Measurements from ENCODE around the gene TTLL11.
"Not testable (repeated sequence)": the region's sequence is repeated elsewhere in the genome, so short reads cannot be mapped to it uniquely, and the experiment has no call there.

TTLL11 gene

DNA sequence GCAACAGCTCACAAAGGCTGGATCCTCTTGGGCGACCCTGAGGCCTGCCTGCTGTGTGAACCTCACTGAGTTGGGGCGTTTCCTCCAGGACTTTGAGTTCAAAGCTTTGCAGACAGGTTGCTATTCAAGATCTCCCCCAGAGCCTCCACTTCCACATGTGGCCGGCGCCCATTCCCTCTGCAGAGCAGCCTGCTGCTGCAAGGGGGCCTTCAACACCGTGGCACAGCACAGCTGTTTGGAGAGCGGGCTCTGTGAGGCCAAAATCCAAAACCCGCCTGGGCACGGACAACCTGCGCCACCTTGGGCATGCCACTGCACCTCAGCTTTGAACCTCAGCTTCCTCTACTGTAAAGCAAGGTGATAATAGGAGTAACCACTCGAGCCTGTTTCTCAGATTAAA lies 281.4 kb downstream of the TTLL11 start:
- in situ Hi-C loops (cut with MboI; ENCODE audit: low sequenced_read_pairs) = no loop called here

DNA sequence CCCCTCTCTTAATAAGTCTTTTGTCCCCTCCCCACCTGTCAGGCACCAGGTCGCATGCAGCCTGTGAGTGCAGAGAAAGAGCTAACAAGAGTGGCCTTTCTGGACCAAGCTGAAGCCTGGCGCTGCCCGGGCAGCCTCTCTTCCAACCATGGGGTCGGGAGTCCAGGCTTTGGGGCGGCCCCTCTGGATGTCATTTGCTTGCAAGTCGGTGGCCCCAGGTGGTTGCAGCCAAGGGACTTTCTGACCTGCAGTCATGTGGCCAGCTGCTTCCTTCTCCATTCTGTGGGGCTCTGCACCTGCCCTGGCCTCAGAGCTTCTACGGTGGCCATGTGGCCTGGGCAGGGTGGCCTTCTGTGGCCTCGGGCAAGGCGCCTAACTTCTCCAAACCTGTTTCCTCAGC lies 282.0 kb downstream of the TTLL11 start:
- in situ Hi-C loops (cut with MboI; ENCODE audit: low sequenced_read_pairs) = no loop called here

DNA sequence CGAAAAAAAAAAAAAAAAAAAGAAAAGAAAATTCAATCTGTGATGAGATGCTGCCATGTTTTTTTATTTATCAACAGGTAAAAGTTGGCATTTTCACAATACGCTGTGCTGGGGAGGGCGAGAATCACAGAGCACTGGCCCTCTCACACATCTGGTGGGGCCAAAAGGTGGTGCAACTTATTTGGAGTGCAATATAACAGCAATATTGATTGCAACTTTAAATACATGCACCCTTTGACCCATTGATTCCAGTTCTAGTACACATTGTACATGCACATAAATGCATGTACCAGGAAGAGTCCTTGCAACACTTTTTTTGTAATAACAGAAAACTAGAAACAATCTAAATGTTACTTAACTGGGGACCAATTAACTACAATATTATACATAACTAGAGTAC lies 282.6 kb downstream of the TTLL11 start:
- in situ Hi-C loops (cut with MboI; ENCODE audit: low sequenced_read_pairs) = no loop called here

DNA sequence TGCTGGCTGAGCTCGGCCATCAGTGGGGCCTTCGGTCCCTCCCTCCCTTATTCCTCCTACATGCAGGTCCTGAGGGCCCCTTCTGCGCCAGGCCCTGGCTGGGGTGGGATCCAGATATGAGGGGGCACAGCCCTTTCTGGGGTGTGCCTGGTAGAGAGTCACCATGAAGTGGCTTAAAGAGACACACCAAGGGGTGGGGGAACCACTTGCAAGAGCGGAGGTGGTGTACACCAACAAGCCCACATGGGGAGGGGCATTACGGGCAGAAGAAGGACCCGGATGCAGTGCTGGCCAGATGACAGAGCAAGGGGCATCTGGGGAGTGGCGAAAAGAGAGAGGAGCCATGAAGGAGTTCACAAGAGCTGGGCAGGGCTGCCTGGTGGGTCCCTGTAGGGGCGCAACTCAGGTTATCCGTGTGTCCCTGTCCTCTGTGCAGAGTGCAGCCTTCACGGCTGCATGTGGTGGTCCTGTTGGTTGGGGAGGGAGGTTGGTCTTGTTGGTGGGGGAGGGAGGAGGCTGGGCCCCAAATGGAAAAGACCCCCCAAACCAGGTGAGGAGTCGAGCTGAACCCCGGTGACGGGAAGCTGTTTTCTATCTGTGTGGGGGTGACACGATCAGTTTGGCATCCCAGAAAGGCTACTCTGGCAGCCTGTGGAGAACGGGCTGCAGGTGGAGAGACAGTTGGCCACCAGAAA lies 283.6 kb downstream of the TTLL11 start:
- in situ Hi-C loops (cut with MboI; ENCODE audit: low sequenced_read_pairs) = no loop called here

DNA sequence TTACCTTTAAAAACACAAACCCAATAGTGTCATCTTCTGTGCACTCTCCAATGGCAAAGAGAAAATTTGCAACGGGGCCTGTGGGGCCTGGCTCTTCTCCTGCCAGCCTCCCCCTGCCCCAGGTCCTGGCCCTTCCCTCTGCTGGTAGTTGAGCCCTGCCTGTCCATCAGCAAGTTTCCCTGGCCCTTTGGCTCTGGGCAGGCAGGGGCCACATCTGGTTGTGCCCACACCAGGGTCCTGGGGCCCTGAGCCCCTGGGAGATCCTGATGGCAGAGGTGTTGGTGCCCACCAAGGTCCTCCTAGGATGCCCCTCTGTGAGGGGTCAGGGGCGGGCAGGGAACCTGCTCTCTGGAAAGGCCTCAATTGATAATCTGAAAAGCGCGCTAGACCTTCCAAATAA lies 284.3 kb downstream of the TTLL11 start:
- in situ Hi-C loops (cut with MboI; ENCODE audit: low sequenced_read_pairs) = no loop called here

DNA sequence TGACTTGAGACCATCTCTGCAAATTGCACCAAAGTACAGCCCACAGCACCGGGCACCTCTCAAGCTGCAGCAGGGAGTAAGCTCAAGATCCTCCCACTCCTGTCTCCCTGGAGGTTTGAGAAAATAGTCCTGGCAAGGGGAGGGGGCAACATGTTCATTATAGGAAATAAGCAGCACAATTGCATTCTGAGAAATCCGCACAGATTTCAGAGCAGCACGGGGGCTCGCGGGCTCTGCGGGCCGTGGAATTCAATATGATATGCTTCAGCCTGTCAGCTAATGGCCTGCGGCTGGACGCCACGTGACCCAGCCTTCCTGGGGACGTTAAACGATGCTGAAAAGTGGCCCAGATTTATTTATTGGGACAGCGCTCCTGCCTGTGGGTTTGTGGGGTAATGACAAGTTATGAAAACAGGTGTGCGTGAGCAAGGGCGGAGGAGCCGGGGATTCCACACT lies 285.3 kb downstream of the TTLL11 start:
- in situ Hi-C loops (cut with MboI; ENCODE audit: low sequenced_read_pairs) = no loop called here

DNA sequence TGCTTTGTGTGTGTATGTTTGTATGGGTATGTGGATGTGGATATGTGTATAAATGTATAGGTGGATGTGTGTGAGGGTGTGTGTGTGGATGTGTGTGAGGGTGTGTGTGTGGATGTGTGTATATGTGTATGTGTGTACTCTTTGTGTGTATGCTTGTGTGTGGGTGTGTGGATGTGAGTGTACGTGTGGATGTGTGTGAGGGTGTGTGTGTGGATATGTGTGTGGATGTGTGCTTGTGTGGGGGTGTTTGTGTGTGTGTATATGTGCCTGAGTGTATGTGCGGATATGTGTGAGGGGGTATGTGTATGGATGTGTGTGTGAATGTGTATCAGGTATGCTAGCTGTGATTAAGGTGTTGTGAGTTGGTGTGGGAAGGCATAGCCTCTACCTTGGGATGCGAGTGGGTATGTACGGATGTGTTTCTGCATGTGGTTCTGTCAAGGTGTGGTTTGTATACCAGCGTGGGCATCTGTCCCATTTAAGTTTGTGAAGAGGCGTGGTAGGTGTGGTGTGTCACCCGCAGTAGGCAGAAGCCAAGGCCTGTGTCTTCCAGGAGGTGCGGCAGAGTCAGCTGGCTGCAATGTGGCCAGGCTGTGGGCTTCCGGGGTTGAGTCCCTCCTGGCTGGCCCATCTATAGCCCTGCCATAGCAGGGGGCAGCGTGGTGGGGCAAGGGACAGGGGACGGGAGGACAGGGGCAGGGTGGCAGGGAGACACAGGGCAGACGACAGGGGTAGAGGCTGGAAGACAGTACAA lies 285.9 kb downstream of the TTLL11 start:
- in situ Hi-C loops (cut with MboI; ENCODE audit: low sequenced_read_pairs) = no loop called here

DNA sequence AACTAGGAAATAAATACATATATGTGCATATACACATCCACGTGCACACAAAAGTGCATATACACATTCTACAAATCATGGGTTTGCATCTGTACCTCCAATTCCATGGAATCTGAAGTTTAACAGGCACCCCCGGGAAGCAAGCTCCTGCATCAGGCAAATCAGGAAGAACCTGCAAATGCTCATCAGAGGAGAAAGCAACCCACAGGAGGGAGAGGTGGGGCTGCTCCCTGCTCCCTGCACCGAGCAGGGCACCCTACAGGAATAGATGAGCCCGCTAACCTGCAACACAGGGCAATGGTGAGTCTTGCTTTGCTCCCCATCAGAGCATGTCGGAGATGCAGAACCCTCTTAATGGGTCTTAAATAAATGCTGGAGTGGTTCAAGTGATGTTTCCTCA lies 290.4 kb downstream of the TTLL11 start:
- in situ Hi-C loops (cut with MboI; ENCODE audit: low sequenced_read_pairs) = no loop called here

DNA sequence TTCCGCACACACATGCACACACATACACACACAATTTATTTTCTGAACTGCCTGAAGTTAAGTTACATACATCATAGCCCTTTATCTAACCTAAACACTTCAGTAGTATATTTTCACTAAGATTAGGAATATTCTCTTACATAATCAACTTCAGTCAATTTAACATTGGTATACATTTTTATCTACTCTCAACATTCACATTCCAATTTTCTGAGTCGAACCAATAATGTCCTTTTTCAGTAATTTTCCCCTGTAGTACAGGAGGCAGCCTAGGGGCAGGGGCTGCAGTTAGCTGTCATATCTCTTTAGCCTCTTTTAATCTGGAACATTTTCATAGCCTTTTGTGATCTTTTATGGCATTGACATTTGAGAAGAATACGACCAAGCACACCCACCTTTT lies 291.5 kb downstream of the TTLL11 start:
- in situ Hi-C loops (cut with MboI; ENCODE audit: low sequenced_read_pairs) = no loop called here

DNA sequence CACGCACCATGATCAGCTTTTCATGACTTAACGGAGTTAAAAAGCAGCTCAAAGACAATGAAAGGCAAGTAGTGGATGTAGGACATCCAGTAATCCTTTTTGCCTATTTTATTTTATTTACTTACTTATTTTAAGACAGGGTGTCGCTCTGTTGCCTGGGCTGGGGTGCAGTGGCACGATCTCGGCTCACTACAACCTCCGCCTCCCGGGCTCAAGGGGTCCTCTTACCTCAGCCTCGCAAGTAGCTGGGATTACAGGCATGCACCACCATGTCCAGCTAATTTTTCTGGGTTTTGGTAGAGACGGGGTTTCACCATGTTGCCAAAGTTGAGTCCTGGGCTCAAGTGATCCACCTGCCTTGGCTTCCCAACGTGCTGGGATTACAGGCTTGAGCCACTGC lies 292.7 kb downstream of the TTLL11 start:
- in situ Hi-C loops (cut with MboI; ENCODE audit: low sequenced_read_pairs) = no loop called here

DNA sequence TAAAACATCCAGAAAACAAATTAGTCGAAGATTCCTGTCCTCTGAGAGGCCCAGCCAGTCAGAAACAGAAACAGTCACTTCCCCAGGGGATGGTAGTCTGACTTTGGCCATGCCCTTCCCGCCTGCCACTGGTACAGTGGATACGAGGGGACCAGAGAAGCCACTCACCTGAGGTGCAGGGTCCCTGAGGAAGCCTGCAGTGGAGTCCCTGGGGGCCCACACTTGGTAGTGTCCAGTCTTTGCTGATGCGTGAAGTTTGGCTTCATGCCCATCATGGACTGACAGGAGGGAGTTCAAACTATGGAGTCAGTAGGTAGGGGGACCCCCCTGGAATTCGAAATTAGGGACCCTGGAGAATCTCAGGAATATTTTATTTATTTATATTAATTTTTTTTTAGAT lies 294.2 kb downstream of the TTLL11 start:
- in situ Hi-C loops (cut with MboI; ENCODE audit: low sequenced_read_pairs) = no loop called here

DNA sequence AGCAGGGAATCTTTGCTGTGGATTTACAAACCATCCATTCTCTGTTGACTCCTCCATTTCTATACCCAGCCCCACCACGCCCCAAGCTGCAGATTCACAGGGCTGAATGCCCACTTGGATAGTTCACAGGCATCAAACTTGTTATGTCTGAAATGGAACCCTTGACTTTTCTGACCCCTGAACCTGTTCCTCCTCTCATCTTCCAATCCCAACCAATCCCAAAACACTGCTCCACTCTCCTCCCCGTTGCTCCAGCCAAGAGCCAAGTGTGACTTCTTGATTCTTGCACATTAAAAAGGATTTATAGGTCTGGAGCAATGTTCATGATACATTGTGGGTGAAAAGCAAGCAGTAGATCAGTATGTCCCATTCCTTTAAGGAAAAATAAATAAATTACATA lies 296.0 kb downstream of the TTLL11 start:
- in situ Hi-C loops (cut with MboI; ENCODE audit: low sequenced_read_pairs) = no loop called here

DNA sequence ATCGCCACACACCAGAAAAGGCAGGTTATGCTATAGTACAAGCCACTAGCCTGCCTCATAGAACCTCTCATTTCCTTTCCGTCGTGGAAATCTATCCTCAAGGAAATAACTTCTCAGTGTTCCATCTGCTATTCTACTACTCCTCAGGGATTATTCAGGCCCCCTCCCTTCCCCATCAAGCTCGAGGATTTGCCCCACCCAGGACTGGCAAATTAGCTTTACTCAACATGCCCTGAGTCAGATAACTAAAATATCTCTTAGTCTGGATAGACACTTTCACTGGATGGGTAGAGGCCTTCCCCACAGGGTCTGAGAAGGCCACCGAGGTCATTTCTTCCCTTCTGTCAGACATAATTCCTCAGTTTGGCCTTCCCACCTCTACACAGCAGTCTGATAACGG lies 298.8 kb downstream of the TTLL11 start:
- in situ Hi-C loops (cut with MboI; ENCODE audit: low sequenced_read_pairs) = not testable (repeated sequence)

DNA sequence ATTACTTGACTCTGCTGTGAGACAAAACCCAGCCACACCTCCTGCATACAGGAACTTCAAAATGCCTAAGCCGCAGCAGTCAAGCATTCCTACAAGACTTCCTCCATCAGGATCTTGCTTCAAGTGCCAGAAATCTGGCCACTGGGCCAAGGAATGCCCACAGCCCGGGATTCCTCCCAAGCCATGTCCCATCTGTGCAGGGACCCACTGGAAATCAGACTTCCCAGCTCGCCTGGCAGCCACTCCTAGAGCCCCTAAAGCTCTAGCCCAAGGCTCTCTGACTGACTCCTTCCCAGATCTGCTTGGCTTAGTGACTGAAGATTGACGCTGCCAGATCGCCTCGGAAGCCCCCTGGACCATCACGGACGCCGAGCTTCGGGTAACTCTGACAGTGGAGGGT lies 300.6 kb downstream of the TTLL11 start:
- in situ Hi-C loops (cut with MboI; ENCODE audit: low sequenced_read_pairs) = not testable (repeated sequence)

DNA sequence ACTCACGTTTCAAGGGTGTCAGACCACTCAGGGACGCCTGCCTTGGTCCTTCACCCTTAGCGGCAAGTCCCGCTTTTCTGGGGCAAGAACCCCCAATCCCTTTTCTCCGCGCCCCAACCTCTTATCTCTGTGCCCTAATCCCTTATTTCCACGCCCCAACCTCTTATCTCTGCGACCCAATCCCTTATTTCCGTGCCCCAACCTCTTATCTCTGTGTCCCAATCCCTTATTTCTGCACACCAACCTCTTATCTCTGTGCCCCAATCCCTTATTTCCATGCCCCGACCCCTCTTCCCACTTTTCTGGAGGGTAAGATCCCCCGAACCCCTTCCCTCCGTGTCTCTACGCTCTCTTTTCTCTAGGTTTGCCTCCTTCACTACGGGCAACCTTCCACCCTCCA lies 302.3 kb downstream of the TTLL11 start:
- in situ Hi-C loops (cut with MboI; ENCODE audit: low sequenced_read_pairs) = no loop called here

DNA sequence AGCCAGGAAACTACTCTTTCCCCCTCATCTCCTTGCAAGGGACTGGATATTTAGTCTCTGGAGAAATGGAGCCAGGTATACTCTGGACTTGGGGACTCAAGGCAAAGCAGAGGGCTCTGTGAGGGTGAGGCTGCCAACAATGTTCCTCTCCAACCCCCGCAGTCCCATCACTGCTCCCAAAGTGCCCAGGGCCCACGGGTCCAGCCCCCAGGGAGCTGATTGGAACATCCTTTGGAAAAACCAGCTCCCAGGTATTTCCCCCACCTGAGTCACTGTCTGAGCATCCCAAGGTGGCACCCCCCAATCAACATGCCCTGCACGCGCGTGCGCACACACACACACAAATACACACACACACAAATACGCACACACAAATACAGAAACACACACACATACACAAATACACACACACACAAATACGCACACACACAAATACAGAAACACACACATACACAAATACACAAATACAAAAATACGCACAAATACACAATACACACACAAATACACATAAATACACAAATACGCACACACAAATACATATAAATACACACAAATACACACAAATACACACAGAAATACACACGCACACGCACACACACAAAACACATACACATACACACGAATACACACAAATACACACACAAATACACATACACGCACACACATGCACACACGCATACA lies 304.3 kb downstream of the TTLL11 start:
- in situ Hi-C loops (cut with MboI; ENCODE audit: low sequenced_read_pairs) = no loop called here

DNA sequence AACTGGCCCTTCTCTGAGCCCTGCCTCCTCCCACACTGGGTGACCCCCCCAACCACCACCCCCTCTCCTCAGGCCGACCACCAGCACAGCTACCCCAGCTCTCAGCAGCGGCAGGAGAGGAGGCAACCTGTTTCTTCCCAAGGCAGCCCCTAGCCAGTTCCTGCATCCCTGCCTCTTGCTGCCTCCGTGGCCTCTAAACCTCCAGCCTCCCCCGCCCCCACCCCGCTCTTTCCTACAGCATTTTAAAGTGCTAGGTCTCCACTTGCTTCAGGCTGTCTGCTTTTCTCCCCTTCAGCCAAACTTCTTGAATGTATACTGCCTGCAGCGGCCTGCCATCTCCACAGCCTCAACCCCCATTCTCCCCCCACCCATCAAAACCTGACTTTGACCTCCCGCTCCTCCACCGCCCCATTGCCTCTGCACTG lies 306.1 kb downstream of the TTLL11 start:
- in situ Hi-C loops (cut with MboI; ENCODE audit: low sequenced_read_pairs) = no loop called here

DNA sequence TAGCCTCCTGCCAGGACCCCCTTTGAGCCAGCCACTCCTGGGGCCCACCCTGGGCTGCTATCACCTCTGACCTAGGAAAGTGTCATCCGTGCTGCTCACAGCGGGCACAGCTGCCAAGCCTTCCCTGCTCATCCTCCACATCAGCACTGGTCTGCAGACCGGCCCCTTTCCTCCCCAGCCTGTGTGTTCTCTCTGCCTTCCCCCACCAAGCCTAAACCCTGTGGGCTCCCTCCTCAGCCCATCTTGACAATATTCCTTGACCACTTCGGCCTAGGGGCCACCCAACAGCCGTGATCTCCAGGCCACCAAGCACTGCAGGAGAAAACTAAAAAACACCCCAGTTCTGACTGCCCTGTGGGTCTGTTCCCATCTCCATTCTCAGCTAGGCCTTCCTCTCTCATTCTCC lies 306.6 kb downstream of the TTLL11 start:
- in situ Hi-C loops (cut with MboI; ENCODE audit: low sequenced_read_pairs) = no loop called here

DNA sequence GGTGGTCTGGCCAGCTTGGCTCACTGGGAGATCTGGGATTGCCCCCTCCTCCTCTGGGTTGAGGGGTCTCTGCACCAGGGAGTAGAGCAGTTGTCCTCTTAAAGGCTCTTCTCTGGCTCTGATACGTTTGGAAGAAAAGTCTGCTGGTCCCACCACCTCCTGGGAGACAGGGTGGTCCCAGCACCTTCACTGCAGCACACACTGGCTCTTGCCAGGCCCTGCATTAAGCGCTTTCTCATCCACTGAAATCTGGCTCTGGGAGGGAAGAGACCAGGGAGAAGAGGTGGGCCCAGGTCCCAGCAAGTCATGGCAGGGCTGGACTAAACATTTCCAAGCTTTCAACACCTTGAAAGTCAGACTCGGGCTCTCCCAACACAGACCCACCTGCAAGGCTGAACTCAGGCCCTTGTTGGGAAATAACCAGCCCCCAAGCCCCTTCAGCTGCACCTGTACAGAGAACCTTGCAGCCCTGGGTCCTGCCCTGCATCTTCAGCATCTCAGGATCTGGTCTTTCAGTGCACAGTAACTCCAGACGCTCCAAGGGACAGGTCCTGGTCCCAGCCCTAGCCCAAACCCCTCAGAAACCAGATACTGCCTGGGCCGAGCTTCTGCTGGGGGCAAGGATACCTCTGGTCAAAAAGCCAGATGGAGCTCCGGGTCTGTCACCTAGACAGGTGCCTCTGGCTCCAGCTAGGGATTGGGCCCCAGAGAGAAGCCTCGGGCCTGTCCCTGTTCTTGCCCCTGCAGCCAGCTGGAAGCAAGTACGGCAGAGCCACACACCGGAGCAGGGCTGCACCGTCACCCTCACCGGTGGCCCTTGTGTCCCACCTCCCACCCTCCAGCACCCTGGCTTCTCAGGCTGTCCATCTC lies 307.2 kb downstream of the TTLL11 start:
- in situ Hi-C loops (cut with MboI; ENCODE audit: low sequenced_read_pairs) = no loop called here

DNA sequence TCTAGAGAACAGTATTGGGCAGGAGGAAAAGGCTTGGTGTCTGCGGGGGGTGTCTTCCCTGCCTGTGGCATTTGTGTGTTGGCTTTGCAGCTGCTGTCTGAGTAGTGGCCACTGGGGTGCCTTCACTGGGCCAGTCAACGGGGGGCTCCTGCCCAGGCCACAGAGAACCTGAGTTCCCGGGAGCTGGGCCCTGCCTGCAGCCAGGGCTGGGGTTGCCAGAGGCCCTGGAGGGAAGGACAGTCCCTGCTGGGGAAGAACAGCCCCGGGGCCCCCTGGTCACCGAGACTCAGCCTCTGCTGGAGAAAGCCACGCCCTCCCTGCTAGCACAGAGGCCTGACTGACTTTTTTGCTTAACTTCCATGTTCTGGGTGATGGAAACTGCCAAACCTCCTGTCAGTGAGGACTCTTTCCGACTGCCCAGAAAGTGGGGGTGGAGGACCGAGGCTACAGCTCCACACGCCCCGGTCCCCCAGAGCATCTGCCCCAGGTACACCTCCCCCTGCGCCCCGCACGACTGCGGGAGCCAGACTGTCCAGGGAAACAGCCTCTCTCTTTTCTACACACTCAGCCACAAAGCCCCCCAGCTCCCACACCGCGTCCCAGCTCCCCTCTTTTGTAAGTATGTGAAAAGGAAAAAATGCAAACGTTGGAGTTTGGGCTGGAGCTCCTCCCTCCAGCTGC lies 308.2 kb downstream of the TTLL11 start:
- in situ Hi-C loops (cut with MboI; ENCODE audit: low sequenced_read_pairs) = no loop called here
